ELR (cell line): ENCODE results near the gene DUSP15.
A peak's percentile ranks its signal among the peaks of the same experiment; 100 is the strongest.

ENCODE experiments used
- DNase-seq: peaks from one replicate; pipeline ENCODE4 v3.0.0-alpha.2; 2015; ENCODE audit warnings: low read depth

The DUSP15 gene

GRCh38 chr20:31860390-31861134 is 9.8 kb downstream of the DUSP15 start:
- peak; percentile 60 for DNase-seq

GRCh38 chr20:31859998-31860380 is 10.3 kb downstream of the DUSP15 start:
- DNase-seq = no peak

DNA sequence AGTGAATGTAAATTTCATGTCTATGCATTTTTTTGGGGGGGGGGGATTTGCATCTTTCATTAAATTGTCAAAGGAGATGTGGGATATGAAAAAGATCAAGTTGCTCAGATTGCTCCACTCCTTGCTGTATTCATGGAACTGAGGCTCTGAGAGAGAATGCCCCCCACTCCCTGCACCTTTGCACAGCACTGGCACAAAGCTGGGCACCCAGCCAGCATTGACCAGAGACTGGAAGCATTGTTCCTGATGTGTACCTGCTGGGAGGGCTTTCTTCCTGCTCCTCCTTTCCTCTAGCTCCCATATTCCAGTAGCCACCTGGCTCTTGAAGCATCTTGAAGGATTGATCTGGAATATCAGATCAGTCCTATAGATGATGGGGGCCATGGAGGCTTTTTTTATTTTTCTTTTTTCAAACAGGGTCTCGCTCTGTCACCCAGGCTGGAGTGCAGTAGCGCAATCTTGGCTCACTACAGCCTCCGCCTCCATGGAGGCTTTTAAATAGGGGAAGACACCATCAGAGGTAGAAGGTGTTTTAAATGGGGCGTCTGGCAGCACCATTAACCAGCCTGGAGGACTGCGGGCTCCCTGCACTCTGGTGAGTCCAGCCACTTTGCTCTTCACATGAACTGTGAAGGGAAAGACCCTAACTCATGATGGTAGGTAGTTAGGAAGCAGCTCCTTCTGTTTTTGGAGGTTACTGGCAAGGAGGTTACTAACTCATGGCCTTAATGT is 10.9 kb downstream of the DUSP15 start:
- DNase-seq = no peak

DNA sequence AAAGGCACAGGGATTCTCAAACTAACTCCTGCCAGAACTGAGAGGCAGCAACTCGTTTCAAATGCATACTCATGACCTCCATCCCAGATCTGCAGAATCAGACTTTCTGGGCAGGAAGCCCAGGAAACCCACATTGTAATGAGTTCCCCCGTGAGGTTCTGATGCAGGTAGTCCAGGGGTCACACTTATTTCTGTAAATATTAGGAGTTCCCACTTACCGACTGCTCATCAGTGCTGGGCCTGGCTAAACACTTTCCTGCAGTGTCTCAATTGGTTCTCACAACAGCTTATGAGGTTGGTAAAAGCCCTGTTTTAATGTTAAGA is 11.6 kb downstream of the DUSP15 start:
- DNase-seq = no peak

DNA sequence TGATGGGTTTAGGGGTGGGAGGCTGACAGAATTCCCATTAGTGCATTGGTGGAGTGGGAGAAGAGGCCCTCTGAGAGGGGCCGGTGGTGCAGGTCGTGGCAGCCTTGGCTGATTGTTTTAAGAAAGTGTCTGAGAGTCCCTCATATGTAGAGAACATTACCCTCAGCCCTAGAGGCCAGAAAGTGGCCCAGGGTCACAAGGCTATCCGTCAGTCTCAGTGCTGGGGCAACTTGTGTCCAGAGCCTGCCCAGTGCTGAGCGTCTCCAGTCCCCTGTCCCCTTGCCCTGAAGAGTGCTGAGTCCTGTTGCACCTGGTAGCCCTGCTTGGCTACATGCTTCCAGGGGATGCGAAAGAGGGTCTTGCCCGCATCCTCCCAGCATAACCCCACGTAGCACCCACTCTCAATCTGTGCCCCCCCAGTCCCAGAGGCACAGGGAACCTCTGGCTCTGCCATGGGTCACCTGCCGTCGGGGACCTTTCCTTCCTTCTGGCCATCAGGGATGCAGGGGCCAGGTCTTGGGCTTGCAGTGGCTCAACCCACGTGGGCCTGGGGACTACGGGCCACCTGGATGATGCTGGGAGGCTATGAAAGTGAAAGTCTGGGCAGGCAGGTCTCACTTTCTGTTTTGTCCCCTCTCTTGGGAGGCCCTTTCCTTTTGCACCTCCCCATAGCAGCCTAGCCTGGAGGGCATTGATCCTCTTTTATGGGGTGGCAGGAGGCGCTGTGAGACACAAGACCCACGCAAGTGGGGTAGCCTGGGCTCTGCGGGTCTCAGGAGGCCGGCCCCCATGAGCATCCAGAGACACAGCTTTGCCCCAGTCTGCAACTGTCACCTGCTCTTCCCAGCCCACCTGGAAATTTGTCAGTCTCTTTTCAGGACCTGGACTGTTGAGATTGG is 12.2 kb downstream of the DUSP15 start:
- no peak for DNase-seq

DNA sequence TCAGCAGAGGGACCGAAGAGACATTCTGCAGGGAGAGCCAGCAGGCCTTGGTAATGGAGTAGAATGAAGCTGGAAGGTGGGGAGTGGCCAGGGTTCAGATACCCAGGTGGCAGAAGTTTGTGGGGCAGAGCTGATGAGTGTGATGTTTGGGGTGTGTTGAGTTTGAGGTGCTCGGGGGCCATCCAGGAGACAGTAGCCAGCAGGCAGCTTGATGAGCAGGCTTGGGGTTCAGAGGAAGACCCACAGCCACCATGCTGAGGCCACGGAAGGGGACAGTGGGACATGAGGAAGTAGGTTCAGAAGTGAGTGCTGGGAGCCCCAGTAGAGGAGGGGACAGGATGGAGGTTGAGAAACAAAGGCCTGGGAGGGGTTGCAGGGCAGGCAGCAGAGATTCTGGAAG is 13.8 kb downstream of the DUSP15 start:
- DNase-seq = no peak

DNA sequence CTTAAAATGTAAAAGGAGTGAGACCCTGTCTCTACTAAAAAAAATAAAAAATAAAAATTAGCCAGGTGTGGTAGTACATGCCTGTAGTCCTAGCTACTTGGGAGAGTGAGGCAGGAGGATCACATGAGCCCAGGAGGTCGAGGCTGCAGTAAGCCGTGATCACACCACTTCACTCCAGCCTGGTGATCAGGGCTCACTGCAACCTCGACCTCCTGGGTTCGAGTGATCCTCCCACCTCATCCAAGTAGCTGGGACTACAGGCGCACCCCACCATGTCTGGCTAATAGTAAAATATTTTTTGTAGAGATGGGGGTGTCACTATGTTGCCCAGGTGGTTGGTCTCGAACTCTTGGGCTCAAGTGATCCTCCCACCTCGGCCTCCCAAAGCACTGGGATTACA is 16.8 kb downstream of the DUSP15 start:
- DNase-seq = no peak

DNA sequence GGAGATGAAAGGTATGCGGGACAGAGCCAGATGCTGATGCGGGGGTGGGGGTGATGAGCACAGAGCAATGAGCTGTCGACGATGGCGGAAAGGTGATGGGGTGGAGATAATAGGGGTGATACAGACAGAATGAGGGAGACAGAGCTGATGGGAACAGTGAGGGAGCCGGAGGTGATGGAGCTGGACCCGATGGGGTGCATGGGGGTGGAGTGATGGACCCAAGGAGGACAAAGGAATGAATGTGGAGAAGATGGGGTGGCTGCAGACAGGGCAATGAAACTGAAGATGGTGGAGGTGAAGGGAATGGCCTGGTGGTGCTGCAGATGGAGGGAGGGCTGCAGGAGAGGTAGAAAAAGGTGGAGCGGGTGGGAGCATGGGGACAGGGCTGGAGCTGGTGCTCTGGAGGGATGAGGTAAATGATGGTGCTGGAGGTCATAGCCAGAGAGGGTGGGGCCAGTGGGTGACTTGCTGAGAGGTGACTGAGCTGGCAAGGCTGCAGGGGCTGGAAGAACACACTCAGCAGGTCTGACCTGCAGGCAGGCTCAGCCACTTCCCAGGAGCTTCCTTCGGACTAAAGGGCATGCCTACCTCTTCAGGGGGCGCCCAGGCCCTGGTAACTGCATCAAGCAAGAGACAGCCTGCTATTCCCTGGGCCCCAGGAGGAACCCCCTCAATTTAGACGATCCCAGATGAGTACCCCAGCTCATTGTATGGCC is 18.9 kb downstream of the DUSP15 start:
- DNase-seq = no peak

DNA sequence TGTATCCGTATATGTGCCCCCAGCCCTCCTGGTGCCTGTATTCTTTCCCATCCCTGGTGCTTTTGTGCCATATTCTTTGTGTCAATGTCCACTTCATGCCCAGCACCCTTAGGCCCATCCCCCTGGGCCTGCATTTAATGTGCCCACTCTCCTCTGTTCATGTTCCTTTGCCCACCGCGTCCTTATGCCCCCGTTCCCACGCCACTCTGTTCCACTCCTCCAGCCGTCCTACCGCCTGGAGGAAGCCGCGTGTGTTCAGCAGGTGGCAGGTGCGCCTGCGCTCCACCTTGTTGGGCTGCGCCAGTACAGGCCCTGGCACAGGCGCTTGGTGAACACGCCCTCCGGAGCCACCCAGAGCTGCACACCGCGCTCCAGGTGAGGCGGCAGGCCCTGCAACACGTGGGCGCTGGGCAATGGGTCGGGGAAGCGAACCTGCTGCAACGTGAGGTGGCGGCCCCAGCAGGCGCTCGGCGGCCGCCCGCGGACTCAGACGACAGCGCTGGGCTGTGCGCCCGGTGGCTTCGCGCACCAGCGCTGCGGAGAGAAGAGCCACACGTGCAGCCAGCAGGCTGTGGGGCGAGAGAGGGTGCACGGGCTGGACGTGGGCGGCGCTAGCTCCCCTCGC is 20.9 kb downstream of the DUSP15 start:
- DNase-seq = no peak

- no peak for DNase-seq
Observed at GRCh38 chr20:31848088-31848999, 22.0 kb downstream of the DUSP15 start.

DNA sequence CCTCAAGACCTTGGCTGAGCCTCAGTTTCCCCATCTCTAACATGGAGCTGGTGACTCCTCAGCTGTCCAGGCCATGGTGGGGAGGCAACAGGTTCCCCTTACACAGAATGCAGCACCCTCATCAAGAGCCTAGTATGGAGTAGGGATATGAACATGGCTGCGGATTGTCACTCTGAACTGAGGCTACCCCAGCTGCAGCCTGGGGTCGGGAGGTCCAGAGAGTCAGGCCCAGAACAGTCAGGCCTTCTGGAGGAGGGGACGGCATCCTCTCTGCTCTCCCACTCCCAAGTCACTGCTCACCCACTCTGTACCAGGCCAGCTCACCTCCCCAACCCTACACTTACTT is 23.6 kb downstream of the DUSP15 start:
- no peak for DNase-seq

DNA sequence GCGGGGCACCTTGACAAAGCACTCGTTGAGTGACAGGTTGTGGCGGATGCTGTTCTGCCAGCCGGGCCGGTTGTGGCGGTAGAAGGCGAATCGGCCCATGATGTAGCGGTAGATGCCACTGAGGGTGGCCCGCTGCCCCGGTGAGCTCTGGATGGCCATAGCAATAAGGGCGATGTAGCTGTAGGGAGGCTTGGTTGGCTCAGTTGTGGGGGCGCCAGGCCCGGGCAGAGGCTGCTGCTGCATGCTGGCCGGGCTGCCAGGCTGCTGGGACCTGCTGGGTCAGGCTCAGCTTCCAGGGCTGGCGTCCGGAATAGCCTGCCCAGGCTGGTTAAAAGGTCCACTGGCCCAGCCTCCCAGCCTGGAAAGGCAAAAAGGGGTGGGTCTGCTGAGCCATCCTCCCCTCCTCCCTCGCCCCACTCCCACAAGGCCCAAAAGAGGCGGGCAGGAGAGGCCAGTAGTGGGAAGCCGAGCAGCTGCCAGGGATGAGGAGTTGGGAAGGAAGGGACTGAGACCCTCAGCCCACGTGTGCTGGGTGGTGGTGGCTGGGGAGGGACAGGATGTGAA is 24.9 kb downstream of the DUSP15 start, which contains the start of gene FOXS1:
FOXS1 (minus strand) TSS at position 305 of the 564 bp plus-strand sequence; CDS start at position 243, 62 bp downstream.
- DNase-seq = no peak

DNA sequence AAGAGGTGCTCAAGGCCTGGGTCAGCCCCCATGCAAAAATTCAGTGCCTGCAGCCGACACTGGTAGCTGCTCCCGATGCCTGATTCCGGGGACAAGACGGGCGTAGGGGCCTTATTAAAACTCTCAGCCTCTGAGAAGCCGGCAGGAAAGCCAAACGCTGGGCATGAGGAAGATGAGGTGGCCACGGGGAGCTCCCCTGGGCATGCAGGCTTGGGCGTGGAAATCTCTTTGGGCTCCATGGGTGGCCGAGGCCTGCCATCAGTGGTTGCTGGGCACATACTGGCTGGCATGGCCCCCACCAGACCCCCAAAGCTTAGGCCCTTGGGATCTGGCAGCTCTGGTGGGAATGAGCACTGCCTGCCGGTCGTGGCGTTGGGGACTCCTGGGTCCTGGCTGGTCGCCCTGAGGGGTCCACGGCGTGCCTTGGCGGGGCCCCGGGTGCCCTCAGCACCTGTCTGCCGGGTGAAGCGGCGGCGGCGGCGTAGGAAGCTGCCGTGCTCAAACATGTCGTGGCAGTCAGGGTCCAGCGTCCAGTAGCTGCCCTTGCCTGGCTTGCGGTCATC is 25.5 kb downstream of the DUSP15 start:
- DNase-seq = no peak

DNA sequence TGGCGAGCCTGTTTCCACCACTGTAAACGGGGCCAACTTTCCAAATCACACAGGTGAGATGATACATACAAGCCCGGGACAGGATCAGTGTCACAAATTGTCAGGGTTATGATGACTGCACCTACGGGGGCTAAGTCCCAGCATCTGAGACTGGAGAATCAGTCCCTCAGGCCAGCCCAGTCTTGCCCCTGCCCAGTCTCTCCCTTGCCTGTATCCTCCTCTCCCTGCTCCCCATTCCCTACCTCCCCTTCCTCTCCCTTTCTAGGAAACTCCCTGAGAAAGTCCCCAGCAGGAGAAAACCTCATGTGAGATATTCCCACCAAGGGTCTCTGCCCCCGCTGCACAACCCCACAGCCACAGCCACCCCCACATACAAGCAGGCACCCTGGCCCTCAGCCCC is 26.4 kb downstream of the DUSP15 start:
- no peak for DNase-seq

DNA sequence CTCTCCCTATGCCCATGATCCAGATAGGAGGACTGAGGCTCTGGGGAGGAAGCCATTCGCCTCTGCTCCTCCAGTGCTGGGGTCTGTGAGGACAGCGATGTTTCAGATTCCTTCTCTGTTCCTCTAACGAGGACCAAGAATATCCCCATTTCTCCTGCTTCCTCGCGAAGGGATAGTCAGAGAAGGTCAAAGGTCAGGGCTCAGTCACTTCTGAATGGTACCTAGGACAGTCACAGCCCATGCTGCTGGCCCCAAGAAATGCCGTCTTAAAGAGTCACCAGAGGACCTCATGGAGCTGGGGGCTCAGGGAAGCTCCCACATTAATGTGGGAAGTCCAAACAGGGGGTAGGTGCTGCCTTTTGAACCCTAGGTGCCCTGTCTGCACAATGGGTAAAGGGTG is 27.0 kb downstream of the DUSP15 start:
- no peak for DNase-seq

- DNase-seq = peak; percentile 54
Observed at GRCh38 chr20:31842471-31843157, 27.7 kb downstream of the DUSP15 start.

GRCh38 chr20:31841928-31842327 is 28.4 kb downstream of the DUSP15 start:
- peak; percentile 85 for DNase-seq

GRCh38 chr20:31840906-31841816 is 29.2 kb downstream of the DUSP15 start:
- DNase-seq = no peak
